HG03575 (cell line): ENCODE measurements around the gene NRN1L.
"Not testable (repeated sequence)": the region's sequence is repeated elsewhere in the genome, so short reads cannot be mapped to it uniquely, and the experiment has no call there.

ENCODE experiments used
- ATAC-seq: cut with Tn5 transposase; IDR thresholded peaks from one replicate; pipeline ENCODE4 v1.9.1; 2021; ENCODE audit not compliant: unreplicated experiment, insufficient number of reproducible peaks, low FRiP score; ENCODE audit errors: extremely low read depth

NRN1L gene

DNA sequence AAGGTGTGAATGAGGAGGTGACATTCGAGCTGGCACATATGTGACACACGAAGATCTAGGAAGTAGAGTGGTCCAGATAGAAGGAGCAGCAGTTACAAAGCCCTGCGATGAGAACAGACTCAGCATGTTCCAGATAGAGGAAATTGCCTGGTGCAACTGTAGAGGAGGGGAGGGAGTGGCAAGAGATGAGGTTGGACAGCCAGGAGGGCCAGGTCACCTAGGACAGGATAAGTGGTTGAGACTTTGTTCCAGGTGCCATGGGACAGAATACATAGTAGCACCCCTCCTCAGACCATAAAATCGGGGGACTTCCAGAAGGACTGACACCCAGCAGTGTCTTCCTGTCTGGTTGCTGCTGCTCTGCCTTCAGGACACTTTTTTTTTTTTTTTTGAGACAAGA, 26.2 kb upstream of the NRN1L start:
- ATAC-seq = no peak

DNA sequence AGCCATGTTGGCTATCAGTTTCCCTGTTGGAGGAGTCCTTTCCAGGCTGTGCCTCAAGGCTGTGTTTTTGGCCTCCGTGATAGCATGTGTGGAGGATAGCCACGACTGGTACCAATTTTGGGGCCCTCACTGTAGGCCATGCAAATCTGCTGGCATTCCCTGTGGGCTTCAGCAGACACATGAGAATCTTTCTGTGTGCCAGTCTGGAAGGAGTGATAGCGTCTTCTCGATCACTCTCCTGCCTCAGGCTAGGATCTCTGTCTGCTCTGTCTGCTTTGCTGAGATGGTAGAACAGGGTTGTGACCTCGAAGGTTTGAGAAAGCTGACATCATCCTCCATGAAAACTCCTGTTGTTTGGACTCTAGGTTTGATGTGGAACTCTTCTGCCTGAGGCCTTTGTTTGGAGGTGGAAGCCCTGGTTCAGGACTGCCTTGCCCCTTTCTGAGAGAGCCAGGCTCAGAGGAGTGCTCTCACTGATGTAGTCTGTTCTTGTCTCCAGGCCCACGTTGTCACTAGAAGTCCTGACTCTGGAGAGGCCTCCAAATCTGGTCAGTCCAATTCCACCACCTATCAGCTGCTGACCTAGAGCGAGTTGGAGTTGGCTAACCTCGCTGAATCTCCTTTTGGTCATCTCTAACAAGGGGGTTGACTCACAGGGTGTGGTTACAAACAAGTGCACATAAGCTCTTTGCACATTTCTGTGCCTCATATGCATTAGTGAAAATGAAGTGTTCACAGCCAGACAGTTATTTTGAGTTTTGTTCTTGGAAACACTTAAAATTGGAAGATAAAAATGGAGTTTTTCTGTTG, 23.9 kb upstream of the NRN1L start:
- ATAC-seq = no peak

DNA sequence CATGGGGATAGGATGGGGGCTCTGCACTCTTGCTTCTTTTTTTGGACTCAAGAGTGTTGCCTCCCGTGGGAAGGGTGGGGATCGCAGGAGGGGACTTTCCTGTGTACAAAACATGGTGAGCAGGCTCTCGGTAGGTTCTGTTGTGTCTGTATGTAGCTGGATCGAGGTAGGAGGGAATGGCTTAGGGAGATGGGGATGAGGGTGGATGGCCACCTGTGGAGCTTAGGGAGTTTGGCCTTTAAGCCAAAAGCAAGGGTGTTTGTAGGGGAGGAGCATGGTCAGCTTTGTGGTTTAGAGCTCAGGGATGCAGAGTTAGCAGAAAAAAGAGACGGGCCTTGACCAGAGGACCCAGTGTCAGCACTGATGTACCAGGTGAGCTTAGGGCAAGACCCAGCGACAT, 22.8 kb upstream of the NRN1L start:
- no peak for ATAC-seq

DNA sequence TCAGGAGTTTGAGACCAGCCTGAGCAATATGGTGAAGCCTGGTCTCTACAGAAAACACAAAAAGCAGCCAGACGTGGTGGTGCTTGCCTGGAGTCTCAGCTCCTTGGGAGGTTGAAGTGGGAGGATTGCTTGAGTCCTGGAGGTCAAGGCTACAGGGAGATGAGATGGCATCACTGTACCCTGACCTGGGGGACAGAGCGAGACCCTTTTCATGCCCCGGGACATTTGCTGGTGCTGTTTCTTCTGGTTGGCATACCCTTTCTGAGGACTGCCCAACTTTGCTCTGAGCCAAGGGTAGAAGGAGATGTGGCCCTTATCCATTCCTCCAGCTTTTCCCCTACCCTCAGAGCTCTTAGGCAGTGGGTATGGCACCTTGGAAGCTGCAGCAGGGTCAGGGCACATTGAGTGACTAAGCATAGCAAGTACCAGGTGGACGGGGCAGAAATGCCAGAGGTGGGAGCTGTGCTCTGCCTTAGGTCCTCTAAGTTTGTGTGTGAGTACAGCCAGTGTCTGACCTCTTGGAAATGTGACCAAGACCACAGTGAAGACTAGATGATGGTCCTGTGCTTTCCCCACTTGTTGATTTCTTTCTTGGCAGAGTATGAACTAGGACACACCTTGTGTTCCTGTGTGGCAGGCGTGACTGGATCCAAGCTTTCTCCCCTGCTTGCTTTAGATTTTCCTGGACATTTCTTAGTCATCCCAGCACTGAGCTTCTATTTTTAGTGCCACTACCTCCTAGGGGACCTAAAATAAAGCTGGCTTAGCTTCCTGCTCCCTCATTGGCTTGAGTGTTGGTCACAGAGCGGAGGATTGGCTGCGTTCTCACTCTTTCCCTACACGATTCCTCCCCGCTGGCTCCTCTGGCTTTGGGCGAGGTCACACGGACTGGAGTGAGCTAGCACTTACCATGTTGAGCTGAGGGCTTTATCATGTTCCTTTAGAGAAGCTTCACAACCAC, 21.8 kb upstream of the NRN1L start:
- ATAC-seq = no peak

DNA sequence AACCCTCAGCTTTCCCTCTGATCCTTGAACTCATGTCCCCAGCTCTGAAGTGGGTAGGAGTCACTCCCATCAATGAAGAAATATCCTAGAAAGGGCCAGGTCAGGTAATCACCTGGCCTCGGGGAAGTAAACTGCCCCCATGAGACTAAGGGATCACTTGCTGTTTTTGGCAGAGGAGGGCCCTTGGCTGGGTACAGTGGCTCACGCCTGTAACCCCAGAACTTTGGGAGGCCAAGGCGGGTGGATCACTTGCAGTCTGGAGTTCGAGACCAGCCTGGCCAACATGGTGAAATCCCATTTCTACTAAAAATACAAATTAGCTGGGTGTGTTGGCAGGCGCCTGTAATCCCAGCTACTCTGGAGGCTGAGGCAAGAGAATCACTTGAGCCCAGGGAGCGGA, 20.6 kb upstream of the NRN1L start:
- ATAC-seq = not testable (repeated sequence)

DNA sequence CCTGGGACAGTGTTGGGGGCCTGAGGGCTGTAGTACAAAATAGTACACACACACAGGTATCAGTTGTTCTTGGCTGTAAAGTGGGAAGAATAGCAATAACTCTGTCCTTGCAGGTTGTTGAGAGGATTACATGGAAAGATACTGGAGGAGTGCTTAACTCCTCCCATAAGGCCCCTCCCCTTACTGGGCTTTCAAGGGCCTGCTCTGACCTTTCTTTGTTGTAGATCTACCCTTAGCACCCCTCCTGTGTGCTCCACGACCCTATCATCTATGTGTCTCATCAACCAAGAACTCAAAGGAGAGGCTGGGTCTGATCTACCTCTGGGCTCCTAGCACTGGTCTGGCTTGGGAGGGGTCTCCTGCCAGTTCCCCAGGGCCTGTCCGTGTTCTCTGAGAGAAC, 20.1 kb upstream of the NRN1L start:
- no peak for ATAC-seq

DNA sequence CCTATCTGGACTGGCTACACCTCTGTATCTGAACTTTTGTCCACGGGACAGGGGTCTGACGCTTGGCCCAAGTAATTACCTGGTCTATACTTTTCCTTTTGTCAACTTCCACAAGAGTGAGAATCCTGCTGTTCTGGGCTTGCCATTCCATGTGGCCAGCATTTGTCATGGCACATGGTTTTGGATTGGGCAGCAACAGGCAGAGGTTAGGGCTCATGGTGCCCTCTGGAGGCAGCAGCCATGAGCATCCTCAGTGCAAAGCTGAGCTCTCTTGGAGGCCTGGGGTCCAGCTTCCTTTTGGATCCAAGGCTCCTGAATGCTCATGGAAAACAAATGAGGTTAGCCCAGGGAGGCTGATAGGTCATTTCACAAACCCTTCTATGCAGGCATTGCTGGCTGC, 19.4 kb upstream of the NRN1L start:
- no peak for ATAC-seq

DNA sequence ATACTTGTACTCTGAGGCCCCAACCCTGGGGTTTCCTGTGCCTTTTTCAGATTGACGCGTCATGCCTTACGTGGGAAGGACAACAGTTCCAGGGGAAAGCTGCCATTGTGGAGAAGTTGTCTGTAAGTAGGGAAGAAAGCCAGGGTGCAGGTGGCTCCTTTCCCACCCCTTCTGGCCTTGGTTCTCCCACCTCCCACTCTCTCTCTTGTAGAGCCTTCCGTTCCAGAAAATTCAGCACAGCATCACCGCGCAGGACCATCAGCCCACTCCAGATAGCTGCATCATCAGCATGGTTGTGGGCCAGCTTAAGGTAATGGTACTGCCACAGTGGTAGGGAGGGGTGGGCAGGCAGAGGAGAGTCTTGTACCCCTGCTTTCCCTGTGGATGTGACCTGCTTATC, 16.4 kb upstream of the NRN1L start:
- no peak for ATAC-seq

DNA sequence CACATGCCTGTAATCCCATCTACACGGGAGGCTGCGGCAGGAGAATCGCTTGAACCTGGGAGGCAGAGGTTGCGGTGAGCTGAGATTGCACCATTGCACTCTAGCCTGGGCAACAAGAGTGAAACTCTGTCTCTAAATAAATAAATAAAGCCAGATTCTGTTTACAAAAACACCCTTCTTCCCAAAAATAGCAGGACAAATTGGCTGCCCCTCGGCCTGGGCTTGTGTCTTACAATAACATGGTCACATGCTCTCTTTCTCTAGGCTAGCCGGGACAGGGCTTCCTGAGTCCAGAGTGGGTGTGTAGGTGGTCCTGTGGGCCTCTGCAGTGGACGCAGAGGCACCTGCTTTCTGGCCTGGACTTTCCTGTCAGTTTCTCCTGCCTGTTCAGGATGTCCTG, 15.0 kb upstream of the NRN1L start:
- ATAC-seq = no peak

DNA sequence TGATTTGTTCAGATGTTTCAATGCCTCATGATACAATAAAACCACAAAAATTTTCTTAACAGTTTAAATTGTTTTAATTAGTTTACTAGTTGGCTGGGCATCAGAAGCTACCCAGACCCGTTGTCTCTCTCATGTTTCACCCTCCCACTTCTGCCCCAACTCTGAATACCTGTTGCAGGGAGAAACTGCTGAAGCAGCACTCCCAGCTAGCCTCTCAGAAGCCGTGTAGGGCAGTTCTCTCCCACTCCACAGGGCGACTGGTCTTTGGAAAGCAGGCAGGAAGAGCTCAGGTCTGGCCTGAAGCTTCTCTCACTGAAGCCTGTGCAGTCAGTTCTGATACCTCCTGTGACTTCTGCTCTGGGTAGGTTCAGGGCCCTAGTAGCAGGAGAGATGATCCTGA, 13.4 kb upstream of the NRN1L start:
- no peak for ATAC-seq

DNA sequence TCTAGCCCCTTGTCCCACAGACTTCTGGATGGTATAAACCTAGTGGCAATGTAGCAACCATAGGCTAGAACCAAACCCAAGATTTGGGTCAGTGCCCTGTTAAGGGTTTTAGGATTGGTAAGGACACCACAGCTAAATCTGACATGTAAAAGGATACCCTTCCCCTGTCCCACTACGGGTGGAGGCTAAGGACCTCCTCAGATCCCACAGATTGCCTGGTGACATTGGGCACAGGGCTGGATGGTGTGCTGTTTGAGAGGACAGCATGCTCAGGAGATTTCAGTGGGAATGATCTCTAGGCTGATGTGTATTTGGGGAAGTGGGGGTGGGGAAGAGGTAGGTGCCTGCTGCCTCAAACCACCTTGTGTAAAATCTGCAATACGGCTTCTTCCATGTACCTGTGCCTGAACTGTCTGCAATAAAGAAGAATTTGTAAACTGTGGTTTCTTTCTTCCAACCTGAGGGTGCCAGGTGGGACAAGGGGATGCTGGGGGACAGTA, 12.5 kb upstream of the NRN1L start:
- ATAC-seq = no peak

DNA sequence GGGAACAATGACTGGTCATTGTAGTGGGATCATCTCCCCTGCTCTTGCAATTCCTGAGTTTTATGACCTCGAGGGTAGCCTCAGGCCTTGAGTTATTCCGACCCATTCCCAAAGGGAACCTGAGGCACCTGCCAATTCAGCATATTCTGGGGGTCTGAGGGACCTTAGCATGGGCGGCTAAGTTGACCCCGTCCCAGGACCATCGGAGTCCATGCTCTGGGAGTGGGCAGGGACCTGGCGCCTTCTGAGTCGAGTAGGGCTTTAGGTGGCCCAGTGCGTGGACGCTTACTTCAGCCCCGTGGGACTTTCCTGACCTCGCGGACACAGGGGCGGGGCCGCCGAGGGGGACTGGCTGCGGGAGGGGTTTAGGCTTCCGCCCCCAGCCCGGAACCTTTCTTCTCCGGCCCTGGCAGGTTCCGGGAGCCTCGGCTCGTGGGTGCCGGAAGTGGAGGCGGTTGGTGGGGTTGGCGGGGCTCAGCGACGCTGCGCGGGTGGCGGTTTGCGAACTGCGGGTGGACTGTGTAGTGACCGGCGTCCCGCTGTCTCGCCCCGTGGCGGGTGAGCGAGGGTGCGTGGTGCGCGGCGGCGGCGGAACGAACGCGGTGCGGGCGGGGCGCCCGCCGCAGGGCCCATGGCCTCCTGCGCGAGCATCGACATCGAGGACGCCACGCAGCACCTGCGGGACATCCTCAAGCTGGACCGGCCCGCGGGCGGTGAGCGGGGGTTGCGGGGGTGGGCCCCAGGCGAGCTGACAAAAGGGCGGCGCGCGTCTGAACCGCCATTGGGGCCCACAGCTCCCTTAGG, 11.9 kb upstream of the NRN1L start, which contains the start of gene EDC4:
TSS of gene EDC4 (plus strand) at position 422 of the 804 bp plus-strand sequence. CDS start at position 632, 210 bp downstream.
- ATAC-seq = no peak

DNA sequence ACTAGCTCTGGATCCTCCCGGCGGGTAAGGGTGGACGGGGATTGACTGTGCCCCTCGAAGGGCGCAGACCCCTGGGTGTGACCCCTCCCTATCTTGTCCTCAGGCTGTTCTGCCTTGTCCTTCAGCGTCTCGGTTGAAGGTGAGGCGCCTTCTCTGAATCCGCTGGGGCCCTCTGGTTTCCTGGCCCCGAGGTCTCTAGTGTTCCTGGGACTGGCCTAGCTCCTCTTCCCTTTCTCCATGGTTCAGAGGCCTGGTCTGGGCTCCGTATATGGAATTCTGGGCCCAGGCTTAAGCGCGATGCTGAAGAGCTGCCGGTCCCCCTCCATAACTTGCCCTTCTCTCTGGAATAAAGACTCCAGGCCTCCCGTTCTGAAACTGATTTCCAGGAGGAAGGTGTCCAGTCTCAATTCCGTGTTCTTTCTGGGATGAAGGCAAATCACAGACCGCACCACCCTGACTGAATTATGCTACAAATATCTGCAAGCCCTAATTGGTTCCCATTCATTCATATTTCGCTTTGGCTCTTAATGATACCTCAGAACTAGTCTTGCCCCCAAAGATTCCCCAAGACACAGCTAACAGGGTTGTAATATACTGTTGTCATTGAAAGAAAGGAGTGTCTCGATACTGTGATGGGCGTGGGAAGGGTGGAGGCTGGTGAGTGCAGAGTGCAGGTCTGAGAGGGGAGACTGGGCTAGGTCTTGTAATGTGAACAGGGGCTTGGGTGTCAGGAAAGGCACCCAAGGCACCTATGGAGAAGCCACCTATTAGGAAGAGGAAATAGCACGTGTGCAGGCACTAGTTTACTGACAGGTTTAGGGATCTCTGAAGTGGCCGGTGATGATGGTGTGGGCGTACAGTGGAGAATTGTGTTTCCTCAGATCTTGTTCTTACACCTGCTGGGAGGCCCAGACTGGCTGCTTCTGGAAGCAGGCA, 11.0 kb upstream of the NRN1L start:
- no peak for ATAC-seq

DNA sequence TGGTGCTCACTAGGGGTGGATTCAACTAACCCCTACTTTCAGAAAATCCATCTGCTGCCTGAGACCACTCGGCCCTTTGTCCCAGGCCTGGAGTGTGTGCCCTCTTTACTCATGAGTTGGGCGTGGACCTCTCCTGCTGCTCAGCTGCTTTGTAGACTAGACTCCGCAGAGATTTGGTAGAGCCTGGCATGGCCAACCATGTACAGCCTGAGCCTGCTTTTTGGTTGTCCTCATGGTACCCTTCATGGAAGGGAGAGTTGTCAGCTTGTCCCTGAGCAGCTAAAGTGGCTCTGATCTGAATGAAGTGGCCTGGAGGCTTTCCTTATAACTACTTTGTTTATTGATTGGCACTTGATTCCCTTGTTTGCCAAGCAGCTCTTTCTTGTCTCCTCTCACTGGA, 10.3 kb upstream of the NRN1L start:
- no peak for ATAC-seq

DNA sequence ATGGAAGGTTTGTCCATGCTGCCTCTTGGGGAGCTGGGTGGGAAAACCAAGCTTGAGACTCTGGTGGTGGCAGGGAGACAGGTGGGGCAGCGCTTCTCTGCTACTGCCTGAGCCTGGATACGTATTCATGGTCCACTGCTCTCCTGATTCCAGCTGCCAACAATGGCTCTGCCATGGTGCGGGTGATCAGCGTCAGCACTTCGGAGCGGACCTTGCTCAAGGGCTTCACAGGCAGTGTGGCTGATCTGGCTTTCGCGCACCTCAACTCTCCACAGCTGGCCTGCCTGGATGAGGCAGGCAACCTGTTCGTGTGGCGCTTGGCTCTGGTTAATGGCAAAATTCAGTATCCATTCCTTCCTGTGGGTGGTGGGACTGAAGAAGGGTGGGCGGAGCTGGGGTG, 7.6 kb upstream of the NRN1L start:
- no peak for ATAC-seq

DNA sequence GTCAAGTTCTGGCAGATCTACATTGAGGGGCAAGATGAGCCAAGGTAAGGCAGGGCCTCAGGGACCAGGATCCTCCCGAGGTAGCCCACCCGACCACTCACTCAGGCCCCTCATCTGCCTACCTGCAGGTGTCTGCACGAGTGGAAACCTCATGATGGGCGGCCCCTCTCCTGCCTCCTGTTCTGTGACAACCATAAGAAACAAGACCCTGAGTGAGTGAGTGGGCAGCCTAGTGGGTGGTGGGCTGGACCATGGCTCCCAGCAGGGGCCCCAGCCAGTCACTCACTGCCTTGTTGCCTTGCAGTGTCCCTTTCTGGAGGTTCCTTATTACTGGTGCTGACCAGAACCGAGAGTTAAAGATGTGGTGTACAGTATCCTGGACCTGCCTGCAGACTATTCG, 6.5 kb upstream of the NRN1L start:
- no peak for ATAC-seq

DNA sequence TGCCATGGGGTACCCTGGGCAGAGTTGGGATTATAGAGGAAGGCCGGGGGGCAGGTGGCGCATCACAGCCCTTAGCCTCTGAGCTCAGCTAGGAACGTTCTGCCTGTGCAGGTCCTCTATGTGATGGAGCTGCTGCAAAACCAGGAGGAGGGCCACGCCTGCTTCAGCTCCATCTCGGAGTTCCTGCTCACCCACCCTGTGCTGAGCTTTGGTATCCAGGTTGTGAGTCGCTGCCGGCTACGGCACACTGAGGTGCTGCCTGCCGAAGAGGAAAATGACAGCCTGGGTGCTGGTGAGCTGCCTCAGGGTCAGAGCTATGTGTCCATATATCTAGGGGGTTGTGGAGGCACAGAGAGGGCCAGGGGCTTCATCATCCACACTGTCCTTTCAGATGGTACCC, 5.8 kb upstream of the NRN1L start:
- no peak for ATAC-seq

DNA sequence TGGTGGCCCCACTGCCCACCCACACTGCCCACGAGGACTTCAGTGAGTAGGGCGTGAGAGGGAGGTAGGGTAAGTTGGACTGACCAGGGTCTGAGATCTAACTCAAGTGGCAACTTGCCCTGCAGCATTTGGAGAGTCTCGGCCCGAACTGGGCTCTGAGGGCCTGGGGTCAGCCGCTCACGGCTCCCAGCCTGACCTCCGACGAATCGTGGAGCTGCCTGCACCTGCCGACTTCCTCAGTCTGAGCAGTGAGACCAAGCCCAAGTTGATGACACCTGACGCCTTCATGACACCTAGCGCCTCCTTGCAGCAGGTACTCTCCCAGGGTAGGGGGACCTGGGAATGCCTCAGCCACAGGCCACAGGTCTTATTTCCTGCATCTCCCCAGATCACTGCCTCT, 5.2 kb upstream of the NRN1L start:
- no peak for ATAC-seq
